Stimulated activated CD8-positive, alpha-beta memory T cell treated with anti-CD3 and anti-CD28 coated beads, Interleukin-7, amount 100 ng/mL, for 48 hours (primary cell): ENCODE results near the gene CEP170B.

Source experiments
- DNase-seq, 2 donors: peaks; one replicate each; pipeline ENCODE4 v3.0.0-alpha.2; 2020; ENCODE audit warnings: low read depth in 1 of 2; ENCODE audit errors: extremely low read depth in 1 of 2

CEP170B gene

GRCh38 chr14:104929268-104930230 lies 64.5 kb downstream of the CEP170B start:
- DNase-seq = no peak

DNA sequence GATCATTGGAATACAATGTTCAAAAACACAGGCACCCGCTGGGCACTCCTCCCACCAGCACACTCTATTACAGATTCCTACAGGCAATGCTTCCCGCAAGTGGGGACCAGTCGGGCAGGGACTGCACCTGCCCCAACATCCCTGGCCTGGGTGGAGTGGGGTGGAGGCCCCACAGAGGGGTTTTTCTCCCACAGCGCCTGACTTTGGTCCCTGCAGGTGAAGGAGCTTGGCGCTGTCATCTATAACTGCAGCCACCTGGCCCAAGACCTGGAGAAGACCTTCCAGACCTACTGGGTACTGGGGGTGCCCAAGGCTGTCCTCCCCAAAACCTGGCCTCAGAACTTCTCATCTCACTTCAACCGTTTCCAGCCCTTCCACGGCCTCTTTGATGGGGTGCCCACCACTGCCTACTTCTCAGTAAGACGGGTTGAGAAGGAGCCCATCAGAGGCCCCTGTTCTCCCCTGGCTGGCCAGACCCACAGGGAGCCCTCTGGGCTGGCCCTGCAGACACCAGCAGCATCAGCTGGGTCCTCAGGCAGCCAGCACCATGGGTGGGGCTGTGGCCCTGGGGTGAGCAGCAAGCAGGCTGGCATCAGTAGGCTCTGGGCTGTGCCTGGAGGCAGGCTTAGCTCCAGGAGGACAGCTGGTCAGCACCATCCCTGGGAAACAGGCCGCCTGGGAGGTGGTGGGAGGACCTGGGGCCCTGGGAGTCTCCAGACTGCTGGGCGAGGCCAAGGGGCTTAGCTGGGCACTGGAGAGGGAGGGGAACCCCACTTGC lies 65.6 kb downstream of the CEP170B start:
- no peak for DNase-seq

GRCh38 chr14:104931304-104931770 lies 66.3 kb downstream of the CEP170B start:
- DNase-seq = no peak

DNA sequence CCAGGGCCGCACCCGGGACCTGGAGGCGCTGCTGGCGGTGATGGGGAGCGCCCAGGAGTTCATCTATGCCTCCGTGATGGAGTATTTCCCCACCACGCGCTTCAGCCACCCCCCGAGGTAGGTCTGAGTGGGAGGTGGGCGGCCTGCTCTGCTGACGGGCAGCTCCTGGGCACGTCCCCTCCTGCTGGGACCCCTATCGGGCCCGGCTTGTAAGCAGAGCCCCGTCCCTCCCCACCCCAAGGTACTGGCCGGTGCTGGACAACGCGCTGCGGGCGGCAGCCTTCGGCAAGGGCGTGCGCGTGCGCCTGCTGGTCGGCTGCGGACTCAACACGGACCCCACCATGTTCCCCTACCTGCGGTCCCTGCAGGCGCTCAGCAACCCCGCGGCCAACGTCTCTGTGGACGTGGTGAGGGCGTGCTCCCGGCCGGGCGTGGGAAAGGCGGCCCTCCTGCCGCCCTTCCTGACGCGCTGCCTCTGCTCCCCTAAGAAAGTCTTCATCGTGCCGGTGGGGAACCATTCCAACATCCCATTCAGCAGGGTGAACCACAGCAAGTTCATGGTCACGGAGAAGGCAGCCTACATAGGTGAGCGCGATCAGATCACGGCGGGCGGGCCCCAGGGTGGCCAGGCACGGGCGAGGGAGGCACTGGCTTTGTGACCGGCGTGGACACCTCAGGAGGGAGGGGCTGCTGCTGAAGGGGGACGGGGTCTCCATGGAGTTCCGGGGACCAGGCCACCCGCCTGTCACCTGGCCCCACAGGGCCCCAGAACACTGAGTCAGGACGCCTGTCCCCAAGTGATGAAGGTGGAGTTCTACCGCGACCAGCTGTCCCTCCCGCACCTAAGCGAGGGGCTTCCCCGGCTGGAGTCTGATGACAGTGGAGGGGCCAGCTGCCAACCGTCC lies 67.0 kb downstream of the CEP170B start:
- DNase-seq = no peak

- DNase-seq = peak; percentile 73 to 74
Observed at GRCh38 chr14:104932676-104933631, 67.9 kb downstream of the CEP170B start.

GRCh38 chr14:104933746-104934733 lies 69.0 kb downstream of the CEP170B start:
- no peak for DNase-seq

GRCh38 chr14:104935026-104935650 lies 70.1 kb downstream of the CEP170B start:
- DNase-seq = no peak

DNA sequence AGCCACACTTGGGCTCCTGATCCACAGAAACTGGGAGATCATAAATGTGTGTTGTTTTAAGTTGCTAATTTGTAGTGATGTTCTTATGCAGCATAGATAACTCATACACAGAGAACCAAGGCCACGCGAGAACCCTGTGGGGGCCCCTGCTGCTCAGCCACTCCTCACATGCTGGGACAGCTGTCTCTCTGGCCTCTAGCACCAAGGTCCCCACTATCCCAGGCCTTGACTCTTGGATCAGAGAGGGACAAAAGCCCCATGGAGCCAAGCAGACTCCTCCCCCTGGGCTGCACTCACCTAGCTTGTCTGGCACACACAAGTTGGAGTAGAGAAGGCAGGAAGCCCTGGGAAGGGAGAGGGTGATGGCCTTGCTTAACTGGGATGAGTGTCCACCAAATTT lies 70.9 kb downstream of the CEP170B start:
- DNase-seq = no peak

- no peak for DNase-seq
Observed at GRCh38 chr14:104936361-104937155, 71.5 kb downstream of the CEP170B start.

DNA sequence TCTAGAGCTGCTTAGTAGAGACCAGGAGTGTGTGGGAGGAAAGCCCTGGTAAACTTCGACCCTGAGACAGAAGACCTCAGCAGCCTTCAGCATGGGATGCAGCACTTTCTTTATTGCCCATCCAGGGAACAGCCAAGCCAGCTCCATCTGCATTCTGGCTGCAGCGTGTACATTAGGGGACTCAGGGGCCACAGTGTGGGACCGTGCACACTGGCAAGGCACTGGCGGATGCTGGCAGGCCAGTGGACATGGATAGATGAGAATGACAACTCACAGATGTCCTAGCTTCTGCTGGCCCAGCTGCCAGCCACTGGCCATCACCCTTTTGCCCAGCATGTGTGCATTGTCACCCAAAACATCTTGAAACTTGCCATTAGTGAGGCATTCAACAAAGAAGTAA lies 72.1 kb downstream of the CEP170B start:
- no peak for DNase-seq

- no peak for DNase-seq
Observed at GRCh38 chr14:104937694-104938365, 72.8 kb downstream of the CEP170B start.

DNA sequence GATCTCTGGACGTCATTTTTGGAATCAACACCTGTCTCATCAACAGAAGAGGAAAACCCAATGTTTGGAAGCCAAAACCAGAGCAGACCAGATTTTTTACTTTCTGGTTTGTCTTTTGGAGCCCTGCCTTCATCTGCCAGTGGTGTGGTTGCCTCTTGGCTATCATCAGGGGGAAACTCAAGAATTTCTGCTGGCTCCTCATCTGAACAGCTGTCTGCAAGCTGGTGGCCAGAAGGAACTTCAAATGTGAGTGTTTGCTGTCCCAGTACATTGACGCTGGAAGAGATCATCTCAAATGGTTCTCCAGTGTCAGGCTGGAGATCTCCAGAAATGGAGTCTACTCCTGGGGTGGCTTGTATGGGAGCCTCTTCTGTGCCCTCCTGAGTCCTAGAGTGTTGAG lies 73.4 kb downstream of the CEP170B start:
- no peak for DNase-seq

DNA sequence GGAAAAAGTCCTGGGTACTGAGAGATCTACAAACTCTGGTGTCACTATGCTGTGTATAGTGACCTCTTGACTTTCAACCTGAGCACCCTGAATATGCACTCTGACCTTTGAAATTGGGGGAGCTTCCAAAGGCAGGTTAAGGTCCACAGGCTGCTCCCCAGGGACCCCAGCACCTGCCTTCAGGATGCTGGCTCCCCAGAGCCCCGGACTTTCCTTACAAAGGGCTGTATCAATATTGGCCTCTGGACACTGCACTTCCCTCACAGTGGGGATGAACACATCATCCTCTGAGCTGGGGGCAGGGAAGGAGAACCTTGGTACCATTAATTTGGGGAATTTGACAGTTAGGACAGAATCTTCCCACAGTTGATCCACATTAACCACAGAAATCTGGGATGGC lies 73.9 kb downstream of the CEP170B start:
- no peak for DNase-seq

DNA sequence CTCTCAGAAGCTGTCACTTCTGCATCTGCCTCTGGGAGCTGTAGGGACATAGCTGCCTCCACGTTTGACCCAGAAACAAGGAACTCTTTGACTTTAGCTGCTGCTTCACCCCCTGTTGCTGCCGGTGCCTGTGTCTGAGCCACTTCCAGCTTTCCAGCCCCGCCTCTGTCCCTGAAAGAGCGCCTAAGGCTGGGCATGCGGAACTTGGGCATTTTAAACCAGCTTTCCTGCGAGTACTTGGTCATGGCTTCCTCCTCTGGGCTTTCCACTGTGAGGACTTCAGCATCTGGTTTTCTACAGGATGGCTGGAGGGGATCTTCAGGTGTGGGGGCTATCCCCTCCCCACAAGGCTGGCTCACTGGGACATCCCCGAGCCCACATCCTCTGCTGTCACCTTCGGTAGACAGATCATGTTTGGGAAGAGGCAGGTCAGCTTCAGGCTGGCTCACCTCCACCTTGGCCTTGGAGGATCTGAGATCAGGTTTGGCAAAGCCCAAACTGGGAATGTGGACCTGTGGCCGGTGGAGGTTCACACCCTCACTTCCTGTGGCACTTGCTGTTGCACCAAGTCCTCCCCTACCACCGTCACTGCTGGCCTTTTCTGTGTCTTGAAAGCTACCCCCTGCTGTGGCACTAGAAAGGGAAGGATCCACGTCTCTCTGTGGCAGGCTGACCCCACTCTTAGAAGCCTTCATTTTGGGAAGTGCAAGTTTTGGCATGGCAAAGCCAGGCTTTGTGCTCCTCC lies 74.8 kb downstream of the CEP170B start:
- DNase-seq = no peak

DNA sequence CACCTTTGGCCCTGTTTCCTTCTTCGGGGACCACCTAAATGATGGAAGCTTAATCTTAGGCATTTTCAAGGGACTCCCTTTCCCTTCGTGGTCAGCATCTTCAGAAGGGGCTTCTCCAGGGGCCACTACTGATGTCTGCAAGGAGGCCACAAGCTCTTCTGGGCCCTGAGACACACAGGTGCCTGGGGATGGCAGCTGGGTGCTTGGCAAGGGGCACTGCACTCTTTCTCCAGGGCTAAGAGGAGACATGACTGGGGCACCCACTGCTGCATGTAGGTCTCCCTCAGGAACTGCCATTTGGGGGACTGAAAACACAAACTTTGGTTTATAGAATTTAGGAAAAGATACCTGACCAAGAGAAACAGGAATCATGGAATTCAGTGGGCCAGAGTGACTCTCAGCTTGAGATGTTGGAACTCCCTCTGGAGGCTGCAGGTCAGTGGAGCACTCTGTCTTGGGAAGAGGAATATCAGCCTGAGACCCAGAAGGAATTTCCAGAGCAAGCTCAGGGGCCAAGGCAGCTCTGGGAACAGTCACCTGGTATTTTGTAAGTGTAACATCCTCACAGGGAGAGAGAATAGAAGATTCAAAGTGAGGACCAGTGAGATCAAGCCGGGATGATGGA lies 75.6 kb downstream of the CEP170B start:
- DNase-seq = no peak
